GM19239 (cell line): ENCODE results near the gene DUSP23.

Experiments
- DNase-seq: peaks from one replicate; pipeline ENCODE4 v3.0.0; 2011; ENCODE audit warnings: low spot score; ENCODE audit not compliant: insufficient read length
- FAIRE-seq: peaks from 2 replicates; lab custom pipeline; 2011; peaks lifted over from hg19 to GRCh38; lab: Jason Lieb, UNC

The DUSP23 gene

GRCh38 chr1:159781992-159782391, 1.2 kb downstream of the DUSP23 start:
- DNase-seq (no peak), FAIRE-seq (no peak)

DNA sequence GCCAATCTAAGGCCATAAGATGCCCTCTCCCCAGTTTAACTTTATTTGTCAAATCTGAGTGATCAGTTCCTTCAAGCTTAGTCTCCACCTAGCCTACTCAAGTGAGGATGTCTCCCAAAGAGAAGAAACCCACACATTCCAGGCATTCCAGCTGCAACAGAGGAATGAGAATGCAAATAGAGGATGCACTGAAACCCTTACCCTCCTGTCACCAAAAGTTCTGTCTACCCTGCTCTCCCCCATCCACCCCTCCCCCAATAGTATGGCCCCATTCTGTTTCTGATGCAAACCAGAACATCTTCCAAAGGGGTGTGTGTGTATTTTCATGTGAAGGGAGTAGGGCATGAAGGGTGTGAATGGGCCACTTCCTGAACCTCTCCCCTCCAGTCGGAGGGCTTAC, 3.0 kb downstream of the DUSP23 start:
- no peak for FAIRE-seq
- DNase-seq: no peak

- no peak for DNase-seq
Observed at GRCh38 chr1:159786465-159786864, 5.7 kb downstream of the DUSP23 start.

DNA sequence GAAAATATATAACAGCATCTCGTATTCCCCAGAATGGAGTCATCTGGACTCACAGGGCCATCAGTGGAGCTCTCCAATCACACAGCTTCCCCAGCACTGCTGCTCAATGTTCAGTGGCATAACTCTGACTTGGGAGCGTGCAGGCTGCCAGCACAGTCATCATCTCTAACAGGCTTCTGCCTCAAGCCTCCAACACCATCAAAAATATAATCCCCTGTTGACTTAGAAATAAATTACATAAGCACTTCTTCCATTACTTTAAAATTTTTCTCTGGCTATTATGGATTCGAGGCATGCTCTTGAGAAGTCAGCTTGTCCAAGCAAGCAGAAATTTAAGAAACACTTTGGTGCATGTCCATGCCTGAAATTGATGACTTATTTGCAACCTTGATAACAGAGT, 6.2 kb downstream of the DUSP23 start:
- DNase-seq: no peak

More at GRCh38 chr1:159786465-159786864, 5.7 kb downstream of the DUSP23 start:
- FAIRE-seq: no peak

DNA sequence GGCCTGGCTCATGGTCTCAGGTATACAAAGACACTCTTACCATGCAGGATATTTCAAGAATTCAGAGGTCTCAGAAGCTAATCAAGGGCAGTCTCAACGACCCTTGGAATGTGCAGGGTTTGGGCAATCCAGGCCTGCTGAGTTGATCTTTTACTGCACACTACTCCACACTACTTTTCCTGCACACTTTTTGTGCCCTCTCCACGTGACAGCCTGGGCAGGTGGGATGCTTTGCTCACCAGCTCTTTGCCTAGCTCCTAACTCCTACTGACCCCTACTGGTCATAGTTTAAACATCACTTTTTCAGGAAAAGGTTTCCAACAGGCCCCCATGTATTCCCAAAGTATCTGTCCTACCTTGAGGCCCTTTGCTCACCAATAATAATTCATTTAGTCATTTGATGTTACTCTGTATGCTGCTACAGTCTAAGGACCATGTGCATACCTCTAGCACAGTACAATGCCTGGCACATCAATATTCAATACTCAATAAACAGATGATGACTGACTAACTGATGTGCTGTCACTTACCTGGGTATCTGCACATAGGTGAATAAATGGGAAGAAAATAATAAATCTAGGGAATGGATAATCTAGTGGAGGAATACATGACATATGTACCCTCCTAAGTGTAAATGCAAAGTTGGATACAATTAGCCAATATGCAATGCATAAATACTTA, 9.6 kb downstream of the DUSP23 start:
- no peak for FAIRE-seq
- no peak for DNase-seq

More for the DNA sequence above, 6.2 kb downstream of the DUSP23 start:
- FAIRE-seq: no peak

DNA sequence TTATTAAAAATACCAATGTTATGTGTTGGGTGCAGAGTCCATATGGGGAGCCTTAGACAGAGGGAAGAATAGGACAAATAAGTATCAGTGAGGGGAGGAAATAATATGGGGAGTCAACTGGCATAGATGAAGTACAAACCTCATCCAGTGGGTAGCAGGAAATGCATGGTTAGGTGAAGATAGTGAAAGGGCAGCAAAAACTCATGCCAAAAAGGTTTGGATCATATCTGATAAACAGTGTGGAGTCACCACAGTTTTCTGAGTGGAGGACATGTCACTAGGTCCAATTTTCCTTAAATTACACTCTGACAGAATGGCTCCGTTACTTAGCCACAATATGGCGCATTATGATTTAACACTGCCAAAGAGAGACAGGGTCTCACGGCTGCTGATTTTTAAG, 10.3 kb downstream of the DUSP23 start:
- DNase-seq: no peak
- no peak for FAIRE-seq

DNA sequence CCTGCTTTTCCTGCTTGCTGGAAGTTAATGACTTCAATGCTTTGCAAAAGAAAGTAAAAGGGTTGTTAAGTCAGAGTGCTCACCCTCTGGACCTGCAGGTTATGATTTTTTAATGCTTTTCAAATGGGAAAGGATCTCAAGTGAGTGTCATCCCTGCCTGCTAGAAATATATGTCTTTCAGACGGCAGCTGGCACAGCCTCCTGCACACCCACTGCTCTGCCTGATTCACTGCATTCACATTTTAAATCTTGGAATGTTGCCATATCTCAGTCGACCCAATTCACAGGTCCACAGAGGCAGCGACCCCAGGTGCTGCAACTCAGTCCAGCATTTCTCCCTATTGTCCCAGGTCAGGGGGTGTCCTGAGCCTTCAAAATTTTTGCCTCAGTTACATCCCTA, 10.7 kb downstream of the DUSP23 start:
- DNase-seq (no peak), FAIRE-seq (no peak)

DNA sequence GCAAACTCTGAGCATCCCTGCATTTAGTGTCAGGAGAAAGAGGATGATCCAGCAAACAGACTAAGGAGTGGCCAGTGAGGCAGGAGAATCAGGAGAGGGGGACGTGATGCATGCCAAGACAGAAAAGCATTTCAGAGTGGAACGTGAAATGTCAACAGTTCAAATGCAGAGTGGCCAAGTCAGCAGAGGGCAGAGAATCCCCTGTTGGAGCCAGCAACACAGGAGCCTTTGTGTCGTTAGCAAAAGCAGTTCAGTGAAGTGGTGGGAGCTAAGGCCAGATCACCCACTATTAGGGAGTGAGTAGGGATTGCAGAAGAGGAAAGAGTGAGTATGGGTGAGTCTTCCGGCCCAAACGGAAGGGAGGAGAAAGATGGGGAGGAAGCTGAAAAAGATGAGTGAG, 14.8 kb downstream of the DUSP23 start:
- DNase-seq (no peak), FAIRE-seq (no peak)

GRCh38 chr1:159798893-159799292, 18.1 kb downstream of the DUSP23 start:
- FAIRE-seq: no peak
- DNase-seq: peak; percentile 49

DNA sequence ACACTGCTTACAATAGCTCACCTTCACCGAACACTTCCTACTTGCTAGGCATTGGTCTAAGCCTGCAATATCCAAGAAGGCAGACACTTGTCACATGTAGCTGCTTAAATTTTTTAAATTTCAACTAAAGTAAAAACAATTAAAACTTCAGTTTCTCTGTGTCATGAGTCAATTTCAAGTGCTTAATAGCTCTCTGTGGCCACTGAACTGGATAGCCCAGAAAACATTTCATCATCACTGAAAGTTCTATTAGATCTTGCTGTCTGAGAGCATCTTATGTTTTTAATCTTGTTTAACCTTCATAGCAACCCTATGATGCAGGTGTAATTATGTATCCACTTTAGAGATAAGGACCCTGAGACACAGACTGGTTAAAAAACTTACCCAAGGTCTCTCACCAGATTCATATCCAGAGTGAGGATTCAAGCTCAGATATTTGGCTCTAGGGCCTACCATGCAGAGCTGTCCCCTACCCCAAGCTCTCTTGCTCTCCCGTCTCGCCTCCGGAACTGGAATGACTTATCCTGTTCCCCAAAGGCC, 18.8 kb downstream of the DUSP23 start:
- FAIRE-seq: no peak
- no peak for DNase-seq

DNA sequence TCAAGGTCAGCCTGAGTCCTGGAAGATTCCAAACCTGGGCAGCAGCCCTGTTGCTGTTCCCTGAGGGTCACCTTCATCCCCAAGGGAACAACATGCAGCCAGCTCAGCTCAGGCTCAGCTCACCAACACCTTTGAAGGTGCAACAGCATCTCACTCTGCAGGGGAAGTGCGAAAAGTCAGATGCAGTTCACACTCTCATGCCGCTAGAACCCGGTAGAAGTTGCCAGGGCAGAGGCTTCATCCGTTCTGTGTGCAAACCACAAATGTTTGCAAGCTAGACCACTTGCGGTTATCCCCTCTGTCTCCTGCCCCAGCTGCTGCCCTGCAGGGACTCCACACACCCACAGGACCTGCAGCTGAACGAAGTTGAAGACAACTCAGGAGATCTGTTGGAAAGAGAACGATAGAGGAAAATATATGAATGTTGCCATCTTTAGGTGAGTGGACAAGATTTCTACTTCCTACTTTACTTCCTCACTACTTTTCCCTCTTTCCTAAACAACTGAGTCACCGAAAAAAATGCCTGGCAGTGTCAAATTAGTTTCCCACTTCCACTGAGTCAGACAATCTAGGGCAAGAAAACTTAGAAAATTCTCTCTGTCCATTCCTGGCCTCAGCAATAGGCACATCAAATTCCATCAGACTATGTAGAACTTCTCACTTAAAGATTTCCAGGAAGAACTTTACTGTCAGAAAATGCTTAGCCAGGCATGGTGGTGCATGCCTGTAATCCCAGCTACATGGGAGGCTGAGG, 19.6 kb downstream of the DUSP23 start:
- DNase-seq: no peak
- FAIRE-seq: no peak

DNA sequence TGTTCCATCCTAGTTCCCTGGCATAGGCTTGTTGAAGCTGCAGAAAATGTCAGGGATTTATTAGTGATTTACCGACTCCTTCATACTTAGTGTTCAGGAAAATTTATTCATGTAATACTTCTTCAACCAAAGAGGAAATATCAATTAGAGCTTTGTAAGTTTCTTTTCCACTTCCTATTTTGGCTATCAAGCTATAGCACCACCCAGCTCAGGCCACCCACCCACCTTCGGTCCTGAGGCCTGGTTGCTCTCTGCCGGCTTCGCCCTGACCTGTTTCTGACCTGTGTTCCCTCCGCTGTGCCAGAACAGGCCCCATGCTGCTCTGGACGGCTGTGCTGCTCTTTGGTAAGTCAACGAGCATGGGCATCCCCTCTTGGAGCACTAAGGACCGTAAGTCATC, 21.3 kb downstream of the DUSP23 start, which contains the start of gene FCRL6:
TSS of gene FCRL6 (plus strand) at position 250 of the 400 bp plus-strand sequence. CDS start at position 315, 65 bp downstream.
- DNase-seq (no peak), FAIRE-seq (no peak)

GRCh38 chr1:159803956-159804689, 23.4 kb downstream of the DUSP23 start:
- DNase-seq (no peak), FAIRE-seq (no peak)

DNA sequence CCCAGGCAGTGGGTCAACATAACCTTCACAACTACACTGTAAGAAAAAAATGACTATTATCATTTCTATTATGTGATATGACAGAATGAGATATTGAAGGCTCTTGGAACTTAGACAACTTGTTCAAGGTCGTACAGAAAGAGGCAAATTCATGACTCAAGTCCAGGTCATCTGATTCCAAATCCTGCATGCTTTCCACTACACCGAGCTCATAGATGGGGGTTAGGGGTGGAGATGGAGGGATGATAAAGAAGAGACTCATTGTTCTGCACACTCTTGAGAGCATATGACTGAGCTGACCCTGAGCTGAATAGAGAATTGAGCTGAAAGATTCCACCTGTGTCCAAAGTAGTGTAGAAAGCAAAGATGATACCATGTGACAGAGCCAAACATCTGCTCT, 24.2 kb downstream of the DUSP23 start:
- no peak for DNase-seq

DNA sequence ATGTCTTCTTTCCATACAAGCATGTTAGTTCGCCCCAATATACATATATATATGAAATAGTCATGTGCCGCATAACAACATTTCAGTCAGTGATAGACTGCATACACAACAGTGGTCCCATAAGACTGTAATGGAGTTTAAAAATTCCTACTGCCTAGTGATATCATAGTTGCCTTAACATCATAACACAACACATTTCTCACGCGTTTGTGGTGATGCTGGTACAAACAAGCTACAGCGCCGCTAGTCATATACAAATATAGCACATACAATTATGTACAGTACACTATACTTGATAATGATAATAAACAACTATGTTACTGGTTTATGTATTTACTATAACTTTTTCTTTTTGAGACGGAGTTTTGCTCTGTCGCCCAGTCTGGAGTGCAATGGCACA, 35.2 kb downstream of the DUSP23 start:
- no peak for FAIRE-seq
- DNase-seq: no peak

More for the DNA sequence above, 24.2 kb downstream of the DUSP23 start:
- no peak for FAIRE-seq

DNA sequence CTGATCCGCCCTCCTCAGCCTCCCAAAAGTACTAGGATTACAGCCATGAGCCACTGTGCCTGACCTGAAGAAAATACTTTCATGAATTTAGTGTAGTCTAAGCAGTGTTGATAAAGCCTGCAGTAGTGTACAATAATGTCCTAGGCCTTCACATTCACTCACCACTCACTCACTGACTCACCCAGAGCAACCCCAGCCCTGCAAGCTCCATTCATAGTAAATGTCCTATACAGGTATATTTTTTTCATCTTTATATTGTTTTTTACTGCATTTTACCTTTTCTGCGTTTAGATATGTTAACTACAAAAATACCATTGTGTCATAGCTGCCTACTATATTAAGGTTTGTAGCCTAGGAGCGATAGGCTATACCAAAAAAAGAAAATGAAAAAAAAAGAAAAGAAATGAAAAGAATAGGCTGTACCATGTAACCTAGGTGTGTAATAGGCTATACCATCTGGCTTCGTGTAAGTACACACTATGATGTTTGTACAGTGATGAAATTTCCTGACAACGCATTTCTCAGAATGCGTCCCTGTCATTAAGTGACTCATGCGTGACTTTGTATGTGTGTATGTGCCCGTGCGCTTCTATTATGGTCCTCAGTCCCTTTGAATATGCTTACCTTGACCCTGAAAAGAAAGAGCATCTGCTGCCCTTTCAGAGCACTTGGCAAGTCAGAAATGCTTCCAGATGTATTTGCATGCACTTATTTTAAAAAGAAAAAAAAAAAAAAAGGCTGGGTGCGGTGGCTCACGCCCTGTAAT, 36.7 kb downstream of the DUSP23 start:
- FAIRE-seq (no peak), DNase-seq (no peak)

DNA sequence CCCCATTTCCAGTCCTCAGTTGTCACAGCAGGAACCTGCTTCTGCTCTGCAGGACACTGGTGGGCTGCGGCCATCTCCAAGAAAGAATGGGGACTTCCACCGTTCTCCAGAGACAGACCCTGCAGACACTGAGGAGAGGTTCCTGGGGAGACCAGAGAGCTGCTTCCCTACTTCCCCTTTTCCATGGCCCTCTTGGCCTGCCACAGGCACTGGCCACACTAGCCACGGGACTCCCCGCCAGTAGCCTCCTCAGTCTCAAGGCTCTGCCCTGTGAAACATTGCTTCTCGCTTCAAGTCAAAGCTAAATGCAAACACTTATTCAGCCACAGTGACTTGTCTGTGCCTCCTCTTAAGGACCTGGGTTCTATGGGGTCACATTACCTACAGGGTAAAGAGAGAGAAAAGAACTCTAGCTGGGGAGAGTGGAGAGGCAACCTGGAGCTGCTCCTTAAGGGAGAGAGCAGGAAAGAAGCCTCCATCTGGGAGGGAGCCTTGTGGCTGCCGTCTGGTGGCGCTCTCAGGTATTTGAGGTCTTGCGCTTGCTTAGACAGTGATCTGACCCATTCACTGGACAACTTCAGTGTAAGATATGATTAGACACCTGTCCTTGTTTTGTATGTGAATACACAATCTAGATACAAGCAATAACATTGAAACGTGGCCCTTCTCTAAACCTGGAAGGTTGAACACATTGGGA, 40.6 kb downstream of the DUSP23 start:
- DNase-seq (no peak), FAIRE-seq (peak; percentile 47)

DNA sequence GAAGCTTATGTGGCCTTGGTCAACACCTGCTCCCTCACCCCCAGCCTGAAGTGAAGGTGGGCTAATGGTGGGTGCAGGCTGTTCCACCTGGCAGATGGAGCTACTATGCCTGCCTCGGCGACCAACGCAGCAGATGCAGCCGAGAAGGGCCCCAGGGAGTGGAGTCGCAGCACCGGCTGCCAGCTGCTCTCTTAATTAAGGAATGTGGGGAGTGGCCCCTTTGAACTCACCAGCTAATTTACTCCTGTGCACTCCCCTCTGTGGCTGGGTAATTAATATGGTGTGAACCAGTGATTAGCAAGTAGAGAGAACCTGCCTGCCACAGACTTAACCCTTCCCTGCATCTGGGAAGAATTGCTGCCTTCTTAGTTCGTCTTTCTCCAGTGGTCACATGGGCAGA, 42.6 kb downstream of the DUSP23 start:
- FAIRE-seq: no peak
- DNase-seq: no peak

- FAIRE-seq (no peak), DNase-seq (no peak)
Observed at GRCh38 chr1:159825564-159825963, 44.8 kb downstream of the DUSP23 start.
